HL-60/S4 treated with phorbol 12-myristate 13-acetate at 8.2 ng/mL for 4 days and 3 days (cell line): ENCODE results near the gene TNFRSF11A.

ENCODE experiments used
- in situ Hi-C: fragments of 300-500 bp; cut with MboI; formaldehyde crosslinking; loops from 2 replicates; pipeline ENCODE4 v1.15.0; 2022; ENCODE audit warnings: low sequenced_read_pairs

TNFRSF11A gene

GRCh38 chr18:62341473-62341872 lies 16.4 kb downstream of the TNFRSF11A start:
- in situ Hi-C loops: no loop called here

GRCh38 chr18:62342884-62343283 lies 17.8 kb downstream of the TNFRSF11A start:
- in situ Hi-C loops: no loop called here

GRCh38 chr18:62343316-62343715 lies 18.2 kb downstream of the TNFRSF11A start:
- in situ Hi-C loops: no loop called here

GRCh38 chr18:62345909-62346308 lies 20.8 kb downstream of the TNFRSF11A start:
- in situ Hi-C loops: no loop called here

- in situ Hi-C loops: no loop called here
Observed at GRCh38 chr18:62346333-62347088, 21.4 kb downstream of the TNFRSF11A start.

- in situ Hi-C loops: no loop called here
Observed at GRCh38 chr18:62347089-62347506, 22.0 kb downstream of the TNFRSF11A start.

- in situ Hi-C loops: no loop called here
Observed at GRCh38 chr18:62348474-62348873, 23.4 kb downstream of the TNFRSF11A start.

GRCh38 chr18:62353170-62353569 lies 28.1 kb downstream of the TNFRSF11A start:
- in situ Hi-C loops: no loop called here

- in situ Hi-C loops: no loop called here
Observed at GRCh38 chr18:62354151-62354550, 29.0 kb downstream of the TNFRSF11A start.

- in situ Hi-C loops: no loop called here
Observed at GRCh38 chr18:62357079-62357719, 32.1 kb downstream of the TNFRSF11A start.

- in situ Hi-C loops: no loop called here
Observed at GRCh38 chr18:62360805-62361204, 35.7 kb downstream of the TNFRSF11A start.

GRCh38 chr18:62361288-62361687 lies 36.2 kb downstream of the TNFRSF11A start:
- in situ Hi-C loops: no loop called here

- in situ Hi-C loops: no loop called here
Observed at GRCh38 chr18:62364558-62364957, 39.4 kb downstream of the TNFRSF11A start.

- in situ Hi-C loops: no loop called here
Observed at GRCh38 chr18:62365420-62365819, 40.3 kb downstream of the TNFRSF11A start.

GRCh38 chr18:62366992-62367391 lies 41.9 kb downstream of the TNFRSF11A start:
- in situ Hi-C loops: no loop called here

- in situ Hi-C loops: no loop called here
Observed at GRCh38 chr18:62368100-62368499, 43.0 kb downstream of the TNFRSF11A start.

- in situ Hi-C loops: no loop called here
Observed at GRCh38 chr18:62369129-62369644, 44.1 kb downstream of the TNFRSF11A start.

GRCh38 chr18:62370366-62370765 lies 45.3 kb downstream of the TNFRSF11A start:
- in situ Hi-C loops: no loop called here

GRCh38 chr18:62371436-62371835 lies 46.3 kb downstream of the TNFRSF11A start:
- in situ Hi-C loops: no loop called here

- in situ Hi-C loops: no loop called here
Observed at GRCh38 chr18:62372156-62372555, 47.0 kb downstream of the TNFRSF11A start.

- in situ Hi-C loops: no loop called here
Observed at GRCh38 chr18:62372882-62373281, 47.8 kb downstream of the TNFRSF11A start.

- in situ Hi-C loops: no loop called here
Observed at GRCh38 chr18:62374410-62374965, 49.4 kb downstream of the TNFRSF11A start.
